ENCODE data around the gene TSEN54.

Gene TSEN54

DNA sequence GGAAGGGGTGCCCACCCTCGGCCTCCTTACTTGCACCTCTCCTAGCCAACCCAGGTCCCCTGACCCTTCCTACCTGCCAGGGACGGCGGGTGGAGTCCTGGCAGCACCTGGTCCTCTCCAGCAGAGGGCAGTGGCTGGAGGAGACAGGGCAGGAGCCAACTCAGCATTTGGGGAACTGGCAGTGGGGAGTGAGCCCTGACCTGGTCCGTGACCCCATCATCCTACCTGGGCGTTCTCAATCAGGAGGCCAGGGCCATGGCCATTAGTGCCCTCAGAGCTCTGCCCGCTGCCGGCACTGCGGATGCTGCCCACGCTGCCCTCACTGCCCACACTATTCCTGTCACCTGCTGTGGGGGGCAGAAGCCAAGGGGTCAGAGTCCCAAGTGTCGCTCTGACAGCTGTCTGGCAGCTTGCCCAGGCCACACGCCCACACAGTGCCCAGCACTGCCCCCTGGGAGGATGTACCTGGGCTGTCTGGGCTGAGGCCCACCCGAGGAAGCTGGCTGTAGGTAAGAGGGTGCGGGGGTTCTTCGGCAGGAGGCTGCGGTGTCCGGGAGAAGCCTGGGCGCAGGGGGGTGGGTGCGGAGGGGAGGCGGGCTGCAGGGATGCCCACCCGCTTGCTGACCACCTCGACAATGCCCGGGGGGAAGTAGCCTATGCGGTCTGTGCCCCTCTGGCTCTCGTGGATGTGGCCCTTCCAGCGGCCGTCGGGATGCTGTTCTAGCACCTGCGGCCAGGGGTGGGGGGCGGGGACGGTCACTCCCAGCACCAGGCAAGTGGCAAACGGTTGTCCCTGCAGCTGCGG lies 11.8 kb upstream of the TSEN54 start:
- peak; percentile 80 for DNase-seq

DNA sequence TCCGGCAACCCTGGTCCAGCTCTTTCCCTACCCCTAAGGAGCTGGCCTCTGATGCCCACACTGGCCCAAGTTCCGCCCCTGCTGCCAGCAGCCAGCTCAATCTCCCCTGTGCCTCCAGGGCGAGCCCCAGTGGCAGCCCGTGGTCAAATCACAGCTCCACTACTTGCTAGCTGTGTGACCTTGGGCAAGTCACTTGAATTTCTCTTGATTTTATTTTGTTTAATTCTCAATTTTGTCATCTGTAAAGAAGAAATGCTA lies 11.2 kb upstream of the TSEN54 start:
- DNase-seq, result no peak

DNA sequence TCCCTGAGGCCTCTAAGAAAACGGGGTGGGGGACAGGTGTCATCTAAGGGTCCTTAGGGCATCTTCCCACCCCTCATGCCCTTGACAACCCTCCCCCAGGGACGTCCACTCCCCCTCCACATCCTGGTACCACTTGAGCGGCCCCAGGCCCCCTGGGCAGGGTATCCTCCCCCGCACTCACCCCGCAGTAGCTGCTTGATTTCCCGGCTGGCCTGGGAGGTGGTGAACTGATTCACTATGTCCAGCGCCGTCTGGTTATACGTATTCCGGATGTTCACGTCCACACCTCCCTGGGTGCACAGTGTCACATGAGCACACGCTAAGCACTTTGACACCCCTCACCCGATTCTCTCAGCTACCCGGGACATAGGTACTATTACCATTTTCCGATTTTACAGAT lies 10.7 kb upstream of the TSEN54 start:
- DNase-seq, result no peak

DNA sequence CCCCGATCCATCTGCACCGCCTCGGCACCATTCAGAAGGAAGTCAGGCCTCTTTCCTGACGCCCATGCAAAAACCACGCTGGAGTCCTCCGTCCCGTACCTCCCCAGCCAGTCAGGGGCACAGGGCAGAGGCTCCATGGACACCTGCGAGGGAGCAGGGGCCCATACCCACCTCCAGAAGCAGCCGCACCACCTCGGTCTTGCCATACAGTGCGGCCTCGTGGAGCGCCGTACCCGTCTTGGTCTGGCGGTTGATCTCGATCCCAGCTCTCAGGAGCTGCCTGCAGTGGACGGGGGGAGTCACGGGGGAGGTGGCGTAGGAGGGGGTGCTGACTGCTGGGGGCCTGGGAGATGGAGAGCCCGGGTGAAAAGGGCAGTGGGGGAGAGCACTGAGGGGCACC lies 10.2 kb upstream of the TSEN54 start:
- no peak for DNase-seq

DNA sequence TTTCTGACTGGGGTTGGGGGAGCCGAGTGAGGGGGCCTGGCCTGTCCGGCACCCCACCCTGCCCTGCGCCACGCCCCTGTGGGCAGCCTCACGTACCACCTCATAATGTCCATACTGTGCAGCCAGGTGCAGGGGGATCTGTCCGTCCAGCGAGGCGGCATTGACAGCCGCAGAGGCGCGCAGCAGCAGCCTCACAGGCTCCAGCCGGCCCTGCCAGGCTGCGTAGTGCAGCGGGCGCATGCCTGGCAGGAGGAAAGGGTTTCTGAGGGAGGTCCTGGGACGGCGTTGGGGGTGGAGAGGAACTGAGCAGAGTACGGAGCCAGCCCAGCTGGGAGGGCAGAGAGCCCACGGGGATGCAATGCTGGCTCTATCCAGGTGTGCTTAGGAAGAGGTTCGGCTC lies 9.4 kb upstream of the TSEN54 start:
- no peak for DNase-seq

DNA sequence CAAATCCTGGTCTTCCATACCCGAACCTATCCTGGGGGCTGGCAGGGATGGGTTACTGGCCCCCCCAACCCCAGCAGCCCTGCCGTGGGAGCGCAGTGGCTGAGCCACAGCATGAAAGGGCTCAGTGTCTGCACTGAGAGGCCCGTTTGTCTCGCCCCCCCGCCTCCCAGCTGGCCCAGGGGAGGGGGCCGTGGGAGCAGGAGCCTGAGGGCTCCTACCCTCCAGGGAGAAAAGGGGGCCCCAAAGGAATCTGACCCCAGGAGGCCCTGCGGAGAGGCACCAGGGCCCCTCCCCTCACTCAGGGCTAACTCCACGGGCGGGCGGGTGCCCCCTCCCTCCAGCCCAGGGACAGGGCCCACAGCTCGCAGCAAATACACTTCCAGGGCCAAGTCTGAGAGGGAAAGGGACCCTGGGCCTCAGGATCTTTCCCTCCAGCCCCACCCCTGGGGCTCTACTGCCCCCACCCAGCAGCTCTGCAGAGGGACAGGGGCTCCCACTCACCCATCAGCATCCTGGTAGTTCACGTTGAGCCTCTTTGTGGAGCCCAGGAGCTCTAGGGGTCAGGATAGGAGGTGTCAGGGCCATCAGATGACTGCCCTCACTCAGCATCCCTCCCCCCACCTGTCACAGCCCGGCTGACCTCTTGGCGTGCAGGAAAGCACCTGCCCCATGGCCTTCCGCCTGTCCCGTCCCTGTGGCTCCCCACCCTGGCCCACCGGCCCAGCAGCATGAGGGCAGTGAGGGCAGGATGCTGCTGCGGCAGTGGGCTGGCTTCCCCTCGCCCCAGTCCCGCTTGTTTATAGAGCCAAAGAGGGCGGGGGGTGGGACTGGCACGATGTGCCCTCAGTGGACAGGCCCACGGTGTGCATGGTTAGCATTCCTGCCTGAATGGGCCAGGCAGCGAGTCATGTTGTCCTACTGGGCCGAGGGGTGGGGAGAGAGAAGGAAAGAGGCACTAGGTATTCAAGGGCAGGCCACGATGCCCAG lies 8.3 kb upstream of the TSEN54 start:
- no peak for DNase-seq

DNA sequence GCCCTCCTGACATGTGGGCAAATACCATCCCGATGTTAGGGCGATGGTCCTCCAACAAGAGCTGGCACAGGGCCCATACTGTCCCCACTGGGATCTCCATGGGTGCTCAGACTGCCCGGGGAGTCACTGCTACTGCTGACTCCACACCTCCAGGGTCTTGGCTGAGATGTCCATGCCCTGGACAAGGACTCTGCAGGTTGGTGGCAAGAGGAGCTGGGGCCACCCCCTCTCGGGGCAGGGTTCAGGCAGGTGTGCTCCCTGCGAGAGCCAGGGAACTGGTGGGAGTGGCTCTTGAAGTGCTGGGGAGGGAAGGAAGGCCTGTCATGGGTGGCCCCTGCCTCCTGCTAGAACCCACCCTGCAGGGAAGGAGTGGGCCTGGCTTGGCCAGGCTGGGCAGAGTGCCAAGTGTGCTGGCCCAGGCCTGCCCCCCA lies 7.4 kb upstream of the TSEN54 start:
- DNase-seq, result no peak

DNA sequence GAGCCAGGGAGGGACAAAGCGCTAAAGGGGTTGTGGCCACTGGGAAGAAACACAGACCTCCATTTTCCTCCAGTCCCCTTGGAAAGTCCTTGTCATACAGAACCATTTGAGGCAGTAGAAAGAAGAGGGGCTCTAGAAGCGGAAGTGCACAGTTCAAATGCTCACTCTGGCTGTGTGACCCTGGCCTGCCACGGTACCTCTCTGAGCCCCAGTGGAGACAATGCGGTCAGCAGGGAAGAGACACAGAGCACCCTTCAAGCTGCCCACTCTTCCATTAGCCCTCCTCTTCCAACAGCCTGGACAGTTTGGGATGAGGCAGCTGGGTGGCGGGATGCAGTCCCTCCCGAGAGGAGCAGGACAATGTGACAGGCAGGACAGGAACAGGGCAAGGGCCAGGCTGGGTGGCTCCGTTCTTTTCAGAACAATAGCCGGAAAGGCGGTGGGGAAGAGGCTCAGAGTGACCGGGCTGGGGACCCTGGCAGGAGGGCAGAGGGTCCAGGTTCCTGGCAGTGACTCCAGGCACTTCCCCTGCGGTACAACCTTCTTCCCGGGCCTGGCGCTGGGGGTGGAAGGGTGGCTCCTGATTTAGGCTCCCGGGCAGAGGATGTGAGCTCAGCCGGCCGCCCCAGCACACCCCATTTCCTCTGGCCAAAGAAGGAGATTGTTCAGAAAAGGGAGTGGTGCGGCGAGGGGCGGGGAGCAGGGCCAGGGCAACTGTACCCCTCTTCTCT lies 6.6 kb upstream of the TSEN54 start:
- DNase-seq, result no peak

DNA sequence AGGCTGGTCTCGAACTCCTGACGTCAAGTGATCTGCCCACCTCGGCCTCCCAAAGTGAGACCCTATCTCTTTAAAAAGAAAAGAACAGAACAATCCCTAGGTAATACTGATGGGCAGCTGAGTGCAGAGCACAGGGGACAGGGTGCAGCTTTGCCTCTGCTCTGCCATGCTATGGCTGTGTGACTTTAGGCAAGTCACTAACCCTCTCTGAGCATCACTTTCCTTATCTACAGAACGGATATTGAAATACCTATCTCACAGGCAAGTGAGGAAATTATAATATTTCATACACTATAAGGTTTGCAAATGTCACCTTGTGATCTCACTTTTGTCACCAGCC lies 5.1 kb upstream of the TSEN54 start:
- no peak for DNase-seq

DNA sequence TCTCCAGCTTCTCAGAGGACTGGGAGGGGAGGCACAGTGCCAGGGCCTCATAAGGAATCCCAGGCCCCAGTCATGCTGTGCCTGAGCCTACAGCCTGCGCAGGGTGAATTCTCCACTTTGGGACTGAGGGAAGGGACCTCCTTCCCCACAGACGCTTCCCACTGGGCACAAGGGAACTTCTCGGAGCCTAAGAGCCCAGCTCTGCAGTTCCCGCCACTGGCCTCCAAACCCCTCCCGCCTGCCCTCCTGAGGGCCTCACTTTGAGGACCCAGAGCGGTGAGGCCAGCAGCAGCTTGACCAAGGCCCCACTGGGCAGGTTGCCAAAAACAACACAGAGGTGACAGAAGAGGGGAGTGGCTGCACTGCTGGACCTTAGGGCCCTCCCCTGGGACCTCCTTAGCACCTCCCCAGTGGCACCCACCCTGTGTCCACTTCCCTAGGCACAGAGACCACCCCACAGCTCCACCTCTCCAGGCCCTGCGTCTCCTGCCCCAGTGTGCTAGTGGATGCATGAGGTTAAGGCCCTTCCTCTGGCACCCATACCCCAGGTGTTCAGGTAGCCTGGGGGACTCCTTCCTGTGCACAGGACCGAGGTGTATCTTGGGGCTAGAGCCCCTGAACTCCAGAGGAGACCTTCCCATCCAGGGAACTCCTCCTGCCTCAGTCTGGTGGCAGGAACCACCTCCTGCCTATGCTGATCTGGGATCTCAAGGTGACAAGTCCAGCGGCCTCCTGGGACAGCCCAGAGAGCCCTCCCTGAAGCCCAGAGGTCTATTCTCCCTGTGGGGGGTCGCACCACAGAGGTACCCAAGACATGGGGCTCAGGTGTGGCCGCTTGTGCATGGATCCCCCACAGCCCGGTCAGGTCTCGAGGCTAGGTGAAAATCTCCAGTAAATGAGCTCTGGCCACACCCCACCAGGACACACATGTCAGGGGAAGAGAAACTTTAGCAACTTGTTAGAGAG lies 4.4 kb upstream of the TSEN54 start:
- DNase-seq, result peak; percentile 65

DNA sequence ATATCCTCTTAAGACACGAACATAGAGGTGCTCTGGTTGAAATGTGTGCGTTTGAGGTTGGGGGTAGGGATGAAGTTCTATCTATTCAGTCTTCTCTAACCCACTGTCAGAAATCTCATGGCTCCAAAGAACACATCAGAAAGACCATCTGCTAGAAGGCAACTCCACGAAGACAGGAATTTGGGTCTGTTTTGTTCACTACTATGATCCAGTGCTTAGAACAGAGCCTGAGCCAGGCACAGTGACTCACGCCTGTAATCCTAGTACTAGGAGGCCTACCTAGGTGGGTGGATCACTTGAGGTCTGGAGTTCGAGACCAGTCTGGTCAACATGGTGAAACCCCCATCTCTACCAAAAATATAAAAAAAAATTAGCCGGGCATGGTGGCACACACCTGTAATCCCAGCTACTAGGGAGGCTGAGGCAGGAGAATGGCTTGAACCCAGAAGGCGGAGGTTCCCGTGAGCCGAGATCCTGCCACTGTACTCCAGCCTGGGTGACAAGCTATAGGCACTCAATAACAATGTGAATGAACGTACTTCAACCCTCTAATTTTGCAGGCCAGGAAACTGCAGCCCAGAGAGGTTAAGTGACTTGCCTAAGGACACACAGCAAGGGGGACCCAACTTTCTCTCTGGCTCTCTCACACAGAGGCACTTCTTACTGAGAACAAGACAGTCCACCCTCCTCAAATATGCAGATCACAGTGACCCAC lies 3.2 kb upstream of the TSEN54 start:
- no peak for DNase-seq

DNA sequence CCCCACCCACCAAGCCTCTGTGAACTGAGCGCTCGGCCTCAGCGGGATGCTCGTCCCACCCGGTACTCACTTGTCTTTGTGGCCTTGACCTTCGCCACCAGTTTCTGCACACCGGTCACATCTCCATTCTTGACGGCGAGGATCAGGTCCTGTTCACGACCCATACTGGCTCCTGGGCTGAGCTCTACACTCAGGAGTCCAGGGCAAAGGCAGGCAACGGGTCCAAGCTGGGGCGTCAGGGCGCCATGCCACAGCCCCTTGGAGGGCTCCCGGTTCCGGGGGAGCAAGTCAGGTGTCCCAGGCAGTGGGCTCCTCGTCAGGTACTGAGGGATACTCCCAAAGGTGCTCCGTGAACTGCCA lies 2.7 kb upstream of the TSEN54 start:
- DNase-seq, result no peak

DNA sequence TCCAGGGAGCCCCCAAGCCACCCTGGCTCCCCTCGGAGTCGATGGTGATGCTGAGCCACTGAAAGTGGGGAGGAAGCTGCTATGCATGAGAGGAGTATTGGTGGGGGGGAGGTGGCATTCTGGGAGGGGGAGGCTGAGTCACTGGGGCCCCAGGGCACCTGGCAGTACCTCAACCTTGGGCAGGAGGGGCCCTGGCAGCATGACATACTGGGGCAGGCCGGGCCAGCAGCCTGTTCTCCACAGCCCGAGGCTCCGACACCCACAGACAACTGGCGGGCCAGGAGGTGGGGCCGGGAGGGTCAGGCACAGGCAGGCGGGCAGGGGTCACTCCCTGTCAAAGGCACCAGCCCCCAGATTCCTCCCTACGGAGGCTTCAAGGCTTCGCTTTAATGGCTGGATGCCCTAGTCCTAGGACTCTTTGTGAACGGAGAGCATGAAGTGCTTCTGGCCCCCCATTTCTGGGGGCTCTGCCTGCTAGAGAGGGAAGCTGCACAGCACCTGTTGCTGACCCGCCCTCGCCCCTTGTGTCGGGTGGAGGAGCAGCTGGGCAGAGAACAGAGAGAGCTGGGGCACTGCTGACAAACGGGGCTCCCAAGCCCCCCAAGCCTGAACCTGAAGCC lies 1.9 kb upstream of the TSEN54 start:
- DNase-seq, result peak; percentile 56

DNA sequence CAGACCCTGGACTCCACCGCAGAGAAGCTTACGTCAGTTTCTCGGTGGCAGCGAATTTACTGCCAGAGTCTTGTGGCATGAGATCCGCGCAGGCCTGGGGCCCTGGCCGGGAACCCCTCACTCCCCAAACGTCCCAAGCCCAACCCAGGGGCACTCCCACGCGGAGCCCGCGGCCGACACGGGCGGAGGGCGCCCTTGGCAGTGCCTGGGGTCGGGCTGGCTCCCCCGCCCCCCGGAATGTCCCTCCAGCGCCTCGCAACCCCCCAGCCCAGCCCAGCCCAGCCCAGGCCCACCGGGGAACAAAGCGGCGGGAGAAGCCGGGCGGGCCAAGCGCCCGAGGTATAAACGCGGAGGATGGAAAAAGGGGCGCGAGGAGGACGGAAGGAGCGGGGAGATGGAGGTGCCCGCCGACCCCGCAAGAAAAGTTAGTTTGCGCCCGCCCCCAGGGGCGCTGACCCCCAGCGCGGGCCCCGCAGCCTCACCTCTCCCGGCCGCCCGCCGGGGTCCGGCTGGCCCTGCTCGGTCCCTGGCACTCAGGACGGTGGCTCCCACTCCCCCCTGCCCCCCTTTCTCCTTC lies 1.3 kb upstream of the TSEN54 start:
- DNase-seq, result peak; percentile 61

DNA sequence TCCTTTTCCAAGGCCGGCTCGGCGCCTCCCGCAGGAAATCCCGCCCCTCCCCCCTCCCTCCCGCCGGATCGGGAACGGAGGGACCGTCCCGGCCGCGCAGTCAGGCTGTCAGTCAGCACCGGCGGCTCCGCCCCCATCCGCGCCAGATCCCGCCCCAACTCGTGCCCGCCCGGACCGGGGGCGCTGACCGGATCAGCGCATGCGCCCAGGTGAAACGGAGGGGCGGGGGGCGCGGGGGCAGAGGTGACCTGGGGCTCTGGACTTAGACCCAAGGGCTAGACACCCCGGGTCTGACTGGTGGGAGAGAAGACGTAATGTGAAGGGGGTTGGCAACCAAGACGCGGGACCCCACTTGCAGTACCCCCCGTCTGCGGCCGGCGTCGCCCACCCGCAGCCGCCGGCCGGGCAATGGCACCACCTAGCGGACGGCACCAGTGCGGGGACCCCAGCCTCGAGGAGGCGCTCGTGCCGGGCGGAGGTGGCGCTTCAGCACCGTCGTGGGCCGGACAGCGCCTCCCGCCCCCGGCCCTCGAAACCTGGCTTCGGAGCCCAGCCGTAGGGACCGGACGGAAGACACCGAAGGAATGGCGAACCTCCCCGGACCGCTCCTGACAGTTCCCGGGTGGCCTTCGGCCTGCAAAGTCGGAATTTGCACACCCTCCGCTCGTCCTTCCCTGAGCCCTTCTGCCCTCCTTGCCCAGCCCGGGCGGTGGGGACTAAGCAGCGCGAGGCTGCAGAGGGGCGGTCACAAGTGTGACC lies 653 bp upstream of the TSEN54 start, which contains the start of gene CASKIN2:
CASKIN2 (minus strand) TSS at position 42 of the 759 bp plus-strand sequence. CDS start 1,733 bp downstream, outside the sequence.
- peak; percentile 96 for DNase-seq

DNA sequence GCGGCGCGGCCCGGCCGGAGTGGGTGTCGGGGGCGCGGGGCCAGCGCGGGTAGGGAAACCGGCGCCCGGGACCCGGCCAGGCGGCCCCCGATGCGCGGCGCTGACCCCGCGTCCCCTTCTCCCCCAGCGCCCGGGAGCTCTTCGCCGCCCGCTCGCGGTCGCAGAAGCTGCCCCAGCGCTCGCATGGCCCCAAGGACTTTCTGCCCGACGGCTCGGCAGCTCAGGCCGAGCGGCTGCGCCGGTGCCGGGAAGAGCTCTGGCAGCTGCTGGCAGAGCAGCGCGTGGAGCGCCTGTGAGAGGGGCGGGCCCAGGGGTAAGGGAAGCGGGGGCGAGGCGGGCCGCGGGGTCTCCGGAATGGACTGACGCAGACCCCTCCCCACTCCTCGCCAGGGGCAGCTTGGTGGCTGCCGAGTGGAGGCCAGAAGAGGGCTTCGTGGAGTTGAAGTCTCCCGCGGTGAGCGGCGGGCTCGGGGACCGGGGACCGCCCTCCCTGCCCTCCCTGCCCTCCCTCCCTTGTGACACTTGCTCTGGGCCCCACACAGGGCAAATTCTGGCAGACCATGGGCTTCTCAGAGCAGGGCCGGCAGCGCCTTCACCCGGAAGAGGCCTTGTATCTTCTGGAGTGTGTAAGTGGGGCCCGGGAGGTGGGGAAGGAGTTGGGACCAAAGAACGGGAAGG lies 430 bp downstream of the TSEN54 start:
- peak; percentile 77 for DNase-seq

DNA sequence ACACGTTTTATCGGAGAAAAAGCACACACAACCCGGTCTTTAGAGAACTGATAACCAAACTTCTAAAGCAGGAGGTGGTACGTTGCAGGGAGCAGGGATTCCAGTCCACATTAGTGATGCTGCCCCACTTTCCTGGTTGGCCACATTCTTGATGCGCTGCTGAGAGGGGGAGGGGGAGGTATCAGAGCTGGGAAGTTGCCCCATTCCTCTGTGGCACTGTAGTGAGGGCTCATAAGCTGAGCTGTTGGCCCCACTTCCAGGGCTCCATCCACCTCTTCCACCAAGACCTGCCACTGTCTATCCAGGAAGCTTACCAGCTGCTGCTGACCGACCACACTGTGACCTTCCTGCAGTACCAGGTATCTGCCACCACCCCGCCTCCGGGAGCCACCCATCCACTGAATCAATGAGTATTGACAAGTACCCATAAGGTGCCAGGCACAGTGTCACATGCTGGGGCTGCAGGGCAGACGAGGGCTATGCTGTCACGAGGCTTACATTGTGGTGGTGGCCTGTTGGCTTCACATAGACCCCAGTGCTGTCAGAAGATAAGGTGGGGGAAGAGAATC lies 1.1 kb downstream of the TSEN54 start:
- peak; percentile 74 for DNase-seq

DNA sequence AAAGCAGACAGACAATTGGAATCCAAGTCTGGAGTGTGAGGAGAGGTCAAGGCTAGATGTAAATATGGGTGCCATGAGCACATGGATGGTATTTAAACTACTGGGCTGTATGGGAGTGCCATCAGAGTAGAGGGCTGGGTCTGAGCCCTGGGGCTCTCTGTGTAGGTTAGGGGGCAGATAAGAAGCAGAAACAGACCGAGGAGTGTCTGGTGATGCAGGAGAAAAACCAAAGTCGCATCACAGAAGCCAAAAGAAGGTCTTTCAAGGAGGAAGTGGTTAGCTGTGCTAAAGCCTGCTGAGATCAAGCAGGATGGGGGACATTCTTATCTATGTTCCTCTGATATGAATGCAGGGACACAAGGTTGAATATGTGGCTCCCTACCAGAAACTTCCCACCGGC lies 1.9 kb downstream of the TSEN54 start:
- no peak for DNase-seq

DNA sequence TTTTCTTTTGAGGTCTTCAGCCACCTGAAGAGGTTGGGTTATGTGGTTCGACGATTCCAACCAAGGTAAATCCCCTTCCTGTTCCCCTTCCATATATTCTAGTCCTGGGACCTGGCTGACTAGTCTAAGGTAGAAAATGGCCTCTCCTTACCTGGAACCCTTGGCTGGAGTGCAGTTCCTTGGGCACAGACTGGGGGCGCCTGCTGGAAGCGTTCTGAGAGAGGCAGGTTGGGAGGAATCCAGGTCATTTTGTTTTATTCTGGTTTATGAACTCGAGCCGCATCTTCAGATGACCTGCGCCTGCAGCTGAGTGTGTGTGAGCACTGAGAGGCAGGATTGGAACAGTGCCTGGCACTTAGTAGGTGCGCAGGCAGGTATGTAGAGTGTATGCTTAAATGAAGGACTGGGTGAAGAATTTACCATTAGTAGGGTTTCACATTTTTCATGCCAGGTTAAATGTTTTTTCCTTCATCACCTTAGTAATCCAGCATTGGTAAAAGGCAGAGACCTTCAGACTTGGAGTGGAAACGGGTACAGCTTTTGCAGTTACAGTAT lies 2.7 kb downstream of the TSEN54 start:
- DNase-seq, result no peak

Data from DMS53 (cell line).